Frontal cortex (tissue), 4 donors: ENCODE measurements around the gene PRR7. TPM values are rescaled to one million over a fixed set of nuclear protein-coding genes. Genes with fewer than 3 reads are reported as not detected.
A peak's percentile ranks its signal among the peaks of the same experiment; 100 is the strongest.

Experiments
- DNase-seq, 2 donors: peaks; one replicate each; pipeline ENCODE4 v3.0.0; 2012; ENCODE audit warnings: low spot score in 2 of 2
- FAIRE-seq: peaks from 2 replicates; lab custom pipeline; 2012; peaks lifted over from hg19 to GRCh38; lab: Jason Lieb, UNC
- total RNA-seq: library from RNA; depleted of rRNA; stranded (reverse); fragments of >200 nt; gene quantifications from one replicate; pipeline ENCODE4 v1.2.3, GENCODE V29; 2014
- donor health status: control.
- donor health status: control.
- donor health status: control.

PRR7 gene
- total RNA-seq, 1 donor from 2014 or later = 12.2 TPM

DNA sequence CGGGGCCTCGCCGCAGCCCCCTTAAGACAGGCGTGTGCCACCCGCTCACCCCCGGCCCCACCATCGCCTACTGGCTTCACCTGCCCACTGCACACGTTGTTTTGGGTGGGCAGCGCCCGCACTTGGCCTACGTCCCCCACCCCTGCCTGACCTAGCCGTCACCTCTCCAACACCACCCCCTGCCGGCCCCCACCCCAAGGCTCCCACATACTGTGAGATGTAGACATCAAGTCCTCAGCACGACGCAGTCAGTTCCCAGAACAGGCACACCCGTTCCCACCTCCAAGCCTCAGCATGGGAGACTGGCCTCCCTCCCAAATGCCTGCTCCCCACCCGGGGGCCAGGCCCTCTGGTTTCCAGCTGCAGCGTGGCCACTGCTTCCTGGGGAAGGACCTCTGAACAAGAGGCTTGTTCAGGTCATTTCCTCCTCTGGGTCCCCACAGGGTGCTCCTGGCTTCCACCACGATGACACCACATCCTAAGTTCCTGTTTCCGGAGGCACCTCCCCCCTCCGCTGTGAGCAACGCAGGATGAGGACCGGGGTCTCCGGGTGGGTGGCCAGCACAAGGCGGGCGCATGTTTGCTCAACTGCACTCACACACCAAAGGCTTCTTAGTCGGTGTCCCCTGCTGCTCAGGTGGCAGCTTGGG lies 15.5 kb downstream of the PRR7 start:
- FAIRE-seq (no peak), DNase-seq (no peak)

DNA sequence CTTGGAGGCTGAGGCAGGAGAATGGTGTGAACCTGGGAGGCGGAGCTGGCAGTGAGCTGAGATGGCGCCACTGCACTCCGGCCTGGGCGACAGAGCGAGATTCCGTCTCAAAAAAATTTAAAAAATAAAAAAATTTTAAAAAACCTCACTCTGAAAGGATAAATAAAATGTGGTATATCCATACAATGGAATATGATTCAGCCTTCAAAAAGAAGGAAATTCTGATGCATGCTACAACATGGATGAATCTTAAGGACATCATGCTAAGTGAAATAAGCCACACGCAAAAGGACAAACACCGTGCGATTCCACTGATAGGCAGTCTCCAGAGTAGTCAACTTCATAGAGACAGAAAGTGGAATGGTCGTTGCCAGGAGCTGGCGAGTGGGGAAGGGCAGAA lies 18.4 kb downstream of the PRR7 start:
- DNase-seq (no peak), FAIRE-seq (no peak)

DNA sequence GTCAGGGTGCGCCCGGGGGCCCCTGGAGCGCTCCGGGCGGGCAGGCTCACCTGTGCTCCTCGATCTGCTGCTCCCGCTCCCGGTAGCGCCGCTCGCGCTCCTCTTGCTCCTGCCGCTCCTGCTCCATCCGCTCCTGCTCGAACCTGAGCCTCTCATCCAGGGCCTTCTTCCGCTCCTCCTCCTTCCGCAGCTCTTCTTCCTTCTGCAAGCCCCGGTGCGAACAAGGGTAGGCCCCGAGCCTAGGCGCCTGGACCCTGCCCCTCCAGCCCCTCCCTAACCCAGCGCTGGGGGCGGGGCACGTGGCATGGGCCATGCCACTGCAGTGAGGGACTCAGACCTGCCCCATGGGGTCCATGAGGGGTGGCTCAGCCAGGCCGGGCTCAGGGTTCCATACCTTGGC lies 20.2 kb downstream of the PRR7 start:
- FAIRE-seq (no peak), DNase-seq (no peak)

DNA sequence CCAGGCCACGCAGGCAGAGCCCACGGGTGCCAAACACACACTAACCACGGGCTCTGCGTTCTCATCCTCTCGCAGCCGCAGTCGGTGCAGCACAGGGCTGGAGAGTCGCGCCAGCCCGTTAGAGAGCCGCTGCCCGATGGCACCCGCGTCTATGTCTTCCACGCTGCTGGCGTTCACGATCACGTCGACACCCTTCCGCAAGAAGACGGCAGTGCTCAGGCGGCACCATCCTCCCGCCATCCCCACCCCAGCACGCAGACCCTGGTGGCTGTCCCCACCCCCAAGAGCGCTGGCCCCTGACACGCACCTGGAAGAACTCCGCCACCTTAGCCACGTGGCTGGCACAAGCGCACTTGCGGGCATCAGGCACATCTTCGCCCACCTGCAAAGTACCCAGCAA lies 20.8 kb downstream of the PRR7 start:
- DNase-seq (no peak), FAIRE-seq (no peak)

DNA sequence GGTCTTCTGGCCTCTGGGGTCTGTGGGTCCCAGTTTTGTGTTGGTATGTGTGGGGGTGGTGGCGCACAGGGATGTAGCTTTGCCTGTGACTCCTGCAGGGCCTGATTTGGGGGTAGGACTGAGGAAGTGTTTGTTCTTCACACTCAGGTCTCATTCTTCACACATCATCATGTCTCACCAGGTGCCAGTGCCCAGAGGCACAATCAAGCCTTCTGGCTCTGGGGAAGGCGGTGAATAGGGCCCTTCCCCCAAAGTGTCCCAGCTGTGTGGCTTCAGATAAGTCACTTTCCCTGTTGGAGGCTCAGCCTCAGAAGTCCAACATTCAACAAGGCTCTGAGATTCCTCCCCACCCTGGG lies 21.7 kb downstream of the PRR7 start:
- FAIRE-seq (no peak), DNase-seq (no peak)

DNA sequence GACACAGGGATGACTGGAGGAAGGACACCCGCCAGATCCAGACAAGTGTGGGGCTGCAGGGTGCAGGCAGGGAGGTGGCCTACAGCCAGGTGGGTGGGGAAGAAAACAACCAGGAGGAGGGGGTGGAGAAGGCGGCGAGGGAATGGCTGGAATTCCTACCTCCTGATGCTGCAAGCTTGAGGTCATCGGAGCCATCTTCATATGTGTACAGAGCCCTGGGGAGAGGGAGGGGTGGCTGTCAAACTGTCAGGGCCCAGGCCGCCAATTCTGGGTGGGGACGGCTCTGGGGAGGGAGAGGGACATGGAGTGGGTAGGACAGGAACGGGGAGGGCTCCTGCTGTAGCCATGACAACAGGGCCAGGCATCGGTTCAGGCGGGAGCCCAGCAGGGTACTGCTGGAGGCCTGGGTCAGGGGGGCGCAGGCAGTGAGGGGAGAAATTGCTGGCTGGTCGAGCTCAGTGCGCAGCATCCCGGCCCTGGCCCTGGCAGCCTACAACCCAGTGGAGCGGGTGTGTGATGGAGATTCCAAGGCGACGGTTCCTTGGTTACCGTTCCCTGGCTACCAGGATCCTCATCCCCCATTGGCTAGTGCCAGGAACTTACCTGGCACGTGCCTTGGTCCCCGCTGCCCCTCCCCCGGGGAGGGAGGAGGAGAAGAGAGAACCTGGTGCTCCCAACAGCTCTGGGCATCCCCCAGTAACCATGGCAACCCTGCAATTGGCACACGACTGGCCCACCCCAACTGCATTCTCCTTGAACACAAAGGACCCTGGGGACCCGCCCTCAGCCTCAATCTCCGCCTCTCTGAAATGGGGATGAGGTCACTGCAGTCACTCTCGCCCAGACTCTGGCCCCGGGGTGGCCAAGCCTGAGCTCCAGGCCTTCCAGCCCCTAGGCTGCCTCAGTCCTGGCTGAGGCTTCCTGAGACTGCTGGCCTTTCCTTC lies 22.3 kb downstream of the PRR7 start:
- FAIRE-seq = no peak
- peak; percentile 65 to 80 for DNase-seq

DNA sequence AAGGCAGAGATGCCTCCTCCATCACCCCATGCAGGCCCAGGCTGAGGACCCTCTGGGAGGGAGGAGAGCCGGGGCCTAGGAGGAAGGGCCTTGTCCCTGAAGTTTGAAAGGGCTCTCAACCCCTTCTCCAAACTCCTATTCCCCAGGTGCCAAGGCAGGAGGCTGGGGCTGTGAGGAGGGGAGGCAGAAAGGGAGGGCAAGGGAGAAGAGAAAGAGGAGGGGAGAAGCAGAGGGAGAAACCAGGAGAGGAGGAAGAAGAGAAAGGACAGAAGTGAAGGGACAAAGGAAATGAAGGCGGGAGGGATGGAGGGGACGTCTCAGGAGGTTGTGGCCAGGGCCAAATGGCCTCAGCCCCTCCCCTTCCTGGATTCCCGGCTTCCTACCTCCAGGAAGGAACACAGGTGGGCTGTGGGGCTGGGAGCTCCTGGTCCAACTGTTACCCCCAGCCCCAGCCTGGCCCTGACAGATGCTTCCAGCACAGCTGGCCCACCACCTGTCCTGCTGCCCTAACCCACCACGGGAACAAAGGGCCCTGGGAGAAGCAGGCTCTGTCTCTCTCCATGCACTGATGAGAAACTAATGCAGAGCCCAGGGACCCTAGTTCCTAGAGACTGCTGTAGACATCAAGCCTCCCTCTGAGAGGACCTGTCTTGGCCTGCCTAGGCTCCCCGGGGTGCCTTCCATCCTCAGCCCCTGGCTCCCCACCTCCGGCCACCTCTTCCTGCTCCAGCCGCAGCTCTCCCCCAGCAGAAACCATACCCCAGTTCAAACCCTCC lies 23.3 kb downstream of the PRR7 start:
- FAIRE-seq (no peak), DNase-seq (no peak)

DNA sequence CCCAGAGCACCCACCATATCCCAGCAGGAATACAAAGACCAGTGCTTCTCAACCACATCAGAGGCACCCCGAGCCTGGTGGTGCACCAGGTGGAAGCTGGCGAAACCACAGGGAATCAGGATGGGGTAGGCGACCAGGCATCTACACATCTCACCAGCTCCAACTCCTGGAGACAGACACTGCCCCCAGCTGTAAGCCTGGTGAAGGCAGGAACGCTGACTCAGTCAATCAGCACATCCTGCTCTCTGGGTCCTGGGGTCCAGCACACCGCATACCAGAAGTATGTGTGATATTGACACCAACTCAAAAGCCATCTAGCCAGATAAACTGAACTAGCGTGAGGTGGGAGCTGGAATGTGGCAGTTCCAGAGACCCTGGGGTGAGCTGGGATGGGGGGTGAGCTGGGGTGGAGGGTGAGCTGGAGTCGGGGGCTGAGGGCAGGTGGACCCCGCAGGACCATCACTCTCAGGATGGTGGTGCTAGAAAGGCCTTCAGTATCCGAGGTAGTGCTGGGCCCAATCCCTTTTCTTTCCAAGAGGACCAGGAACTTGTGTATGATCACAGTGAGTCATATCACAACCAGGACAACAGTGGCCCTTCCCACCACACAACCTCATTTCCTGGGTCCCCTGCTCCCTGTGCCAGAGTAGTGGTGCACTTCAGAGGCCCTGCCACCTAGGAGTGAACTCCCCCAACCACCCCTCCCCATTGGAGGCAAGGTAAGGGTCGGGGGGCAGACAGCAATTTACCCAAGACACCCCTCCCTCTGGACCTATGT lies 24.3 kb downstream of the PRR7 start:
- FAIRE-seq (no peak), DNase-seq (no peak)

DNA sequence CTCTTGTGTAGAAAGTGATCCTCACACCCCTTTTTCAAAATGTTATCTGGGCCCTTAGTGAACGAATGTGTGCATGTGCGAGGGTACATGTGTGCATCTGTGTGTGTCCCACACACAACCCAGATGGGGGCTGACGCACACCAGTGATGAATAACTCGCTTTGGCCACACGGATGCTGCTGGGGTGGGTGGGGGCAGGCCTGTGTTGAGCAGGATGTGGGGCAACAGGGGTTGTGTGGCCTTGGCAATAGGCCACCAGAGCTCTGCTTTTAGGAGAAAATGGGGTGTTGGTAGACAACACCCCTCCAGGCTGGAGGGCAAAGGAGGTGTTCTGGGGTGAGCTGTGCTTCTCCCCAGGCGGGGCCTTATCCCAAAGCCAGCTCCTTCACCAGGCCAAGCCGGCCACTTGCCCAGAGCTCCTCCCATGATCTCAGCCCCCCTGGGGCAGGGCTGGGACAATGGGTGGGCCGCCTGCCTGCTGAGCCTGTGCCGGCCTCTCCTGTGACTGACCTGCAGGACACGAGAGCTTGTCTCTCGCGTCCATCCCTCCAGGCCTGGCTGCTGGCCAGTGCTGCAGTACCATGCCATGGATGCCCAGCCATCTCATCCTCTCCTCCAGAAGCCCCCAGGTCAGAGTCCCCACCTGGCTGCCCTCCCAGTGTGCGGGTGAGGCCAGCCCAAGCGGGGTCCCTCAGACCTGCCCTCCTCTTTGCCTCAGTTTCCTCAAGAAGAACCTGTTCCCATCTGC lies 25.2 kb downstream of the PRR7 start:
- FAIRE-seq = no peak
- no peak for DNase-seq

DNA sequence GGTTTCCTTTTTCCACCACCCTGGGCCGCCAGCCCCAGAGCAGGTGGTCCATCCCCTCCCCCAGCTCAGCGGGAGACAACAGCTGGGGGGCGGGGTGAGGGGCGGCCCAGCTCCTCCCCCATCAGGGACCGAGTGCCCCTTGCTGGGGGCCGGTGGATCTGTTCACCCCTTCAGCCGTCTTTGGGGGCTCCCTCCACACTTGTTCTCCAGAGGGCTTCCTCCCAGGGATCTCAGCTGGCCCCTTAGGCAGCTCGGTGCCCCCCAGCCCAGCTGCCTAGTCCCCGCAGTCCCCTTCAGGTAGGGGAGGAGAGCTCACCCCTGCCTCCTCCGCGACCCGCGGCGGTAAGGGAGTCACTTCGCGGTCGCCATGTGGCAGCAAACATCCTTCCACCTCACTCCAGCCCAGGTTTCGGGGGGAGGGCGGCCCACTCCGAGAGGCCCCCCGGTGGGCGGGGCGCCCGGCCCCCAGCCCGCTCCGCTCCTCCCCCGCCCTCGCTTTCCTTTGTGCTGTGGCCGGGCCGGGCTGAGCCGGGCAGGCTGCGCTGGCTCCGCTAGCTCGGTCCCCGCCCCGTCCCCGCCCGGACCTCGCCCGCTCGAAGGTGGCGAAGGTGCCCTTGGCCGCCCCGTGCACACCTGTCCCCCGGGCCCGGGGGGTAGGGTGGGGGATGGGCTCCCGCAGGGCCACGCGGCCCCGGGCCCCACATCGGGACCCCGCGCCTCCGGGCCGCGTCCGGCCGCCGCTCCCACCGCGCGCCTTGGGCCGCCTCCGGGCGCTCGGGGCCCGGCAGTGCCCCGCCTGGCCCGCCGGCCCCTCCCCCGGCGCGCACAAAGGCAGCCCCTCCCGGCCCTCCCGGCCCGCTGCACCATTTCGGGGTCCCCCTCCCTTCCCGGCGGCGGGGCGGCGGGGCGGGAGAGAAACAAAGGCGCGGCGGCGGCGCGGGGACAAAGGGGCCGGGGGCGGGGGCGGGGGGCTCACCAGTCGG lies 26.1 kb downstream of the PRR7 start:
- FAIRE-seq (no peak), DNase-seq (peak in 1 of 2 donors; percentile 69)

DNA sequence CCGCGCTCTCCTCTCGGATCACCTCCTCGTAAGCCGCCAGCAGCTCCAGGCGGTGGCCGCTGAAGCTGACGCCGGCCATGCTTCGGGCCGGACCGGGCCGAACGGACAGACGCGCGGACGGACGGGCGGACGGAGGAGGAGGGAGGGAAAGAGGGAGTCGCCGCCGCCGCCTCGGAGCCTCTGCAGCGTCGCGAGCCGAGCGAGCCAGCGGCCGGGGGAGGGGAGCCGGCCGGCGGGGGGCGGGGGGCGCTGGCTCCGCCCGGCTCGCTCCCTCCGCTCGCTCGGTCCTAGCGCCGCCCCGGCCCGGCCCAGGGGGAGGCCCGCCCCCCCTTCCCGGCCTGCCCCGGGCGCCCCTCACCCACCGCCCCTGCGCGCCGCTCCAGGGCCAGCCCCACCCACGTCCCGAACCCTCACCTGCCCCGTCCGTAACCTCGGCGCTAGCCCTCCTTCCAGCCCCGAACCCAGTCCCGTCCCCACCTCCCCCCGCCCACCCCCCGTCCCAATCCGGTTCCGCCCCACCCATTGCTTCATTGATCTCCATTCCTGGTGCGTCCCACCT lies 26.9 kb downstream of the PRR7 start, which contains the start of gene DBN1:
Gene DBN1, minus strand, starts transcription at position 192 of the 559 bp plus-strand sequence. Its CDS starts 113 bp downstream, at position 79.
- DNase-seq (peak; percentile 89 to 93), FAIRE-seq (no peak)

DNA sequence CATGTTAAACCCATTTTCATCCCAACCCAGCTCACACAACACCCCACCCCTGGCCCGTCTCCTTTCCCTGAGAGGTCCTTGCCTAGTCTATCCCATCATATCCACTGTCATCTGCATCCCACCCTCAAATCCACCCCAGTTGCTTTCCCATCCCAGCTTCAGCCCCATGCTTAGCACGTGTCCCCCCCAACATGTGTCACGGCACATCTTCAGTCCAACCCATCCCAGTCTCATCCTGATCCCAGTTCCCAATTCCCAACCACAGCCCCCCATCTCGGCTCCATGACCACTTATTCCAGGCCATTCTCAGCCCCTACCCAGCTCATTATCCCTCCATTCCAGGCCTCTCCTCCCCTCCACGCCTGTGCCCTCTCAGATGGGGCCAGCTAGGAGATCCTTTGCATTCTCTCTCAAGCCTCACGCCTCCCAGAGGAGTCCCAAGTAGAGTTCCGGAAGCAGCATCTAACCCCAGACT lies 27.4 kb downstream of the PRR7 start:
- DNase-seq = no peak
- no peak for FAIRE-seq

DNA sequence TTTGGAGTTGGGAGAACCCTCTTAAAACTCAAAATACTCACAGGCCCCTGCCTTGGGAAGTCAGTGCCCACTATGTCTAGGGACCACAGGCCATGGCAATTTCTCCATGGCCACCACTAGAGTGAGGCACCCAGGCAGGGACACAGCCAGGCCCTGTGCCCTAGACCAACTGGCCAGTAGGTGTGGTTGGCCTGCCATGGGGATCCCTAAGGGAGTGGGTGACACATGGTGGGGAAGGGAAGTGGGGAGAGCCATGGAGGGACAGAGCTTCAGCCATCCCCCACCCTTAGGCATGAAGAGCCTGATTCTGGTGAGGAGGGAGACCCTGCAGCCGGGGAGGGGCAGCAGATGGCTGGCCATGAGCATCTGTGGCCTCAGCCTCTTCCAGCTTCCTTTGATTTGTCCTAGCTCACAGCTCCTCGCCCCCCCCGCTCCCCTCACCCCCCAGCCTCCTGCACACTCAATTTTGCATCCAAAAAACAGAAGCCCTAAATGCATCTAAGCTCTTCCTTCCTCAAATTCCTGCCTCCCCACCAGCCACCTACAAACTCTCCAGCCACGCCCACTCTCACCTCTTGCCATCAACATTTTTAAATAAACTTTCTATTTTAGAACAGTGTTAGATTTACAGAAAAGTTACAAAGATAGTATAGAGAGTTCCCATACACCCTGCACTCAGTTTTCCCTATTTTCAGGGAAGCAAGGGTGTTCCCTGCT lies 28.4 kb downstream of the PRR7 start:
- DNase-seq = no peak
- no peak for FAIRE-seq

DNA sequence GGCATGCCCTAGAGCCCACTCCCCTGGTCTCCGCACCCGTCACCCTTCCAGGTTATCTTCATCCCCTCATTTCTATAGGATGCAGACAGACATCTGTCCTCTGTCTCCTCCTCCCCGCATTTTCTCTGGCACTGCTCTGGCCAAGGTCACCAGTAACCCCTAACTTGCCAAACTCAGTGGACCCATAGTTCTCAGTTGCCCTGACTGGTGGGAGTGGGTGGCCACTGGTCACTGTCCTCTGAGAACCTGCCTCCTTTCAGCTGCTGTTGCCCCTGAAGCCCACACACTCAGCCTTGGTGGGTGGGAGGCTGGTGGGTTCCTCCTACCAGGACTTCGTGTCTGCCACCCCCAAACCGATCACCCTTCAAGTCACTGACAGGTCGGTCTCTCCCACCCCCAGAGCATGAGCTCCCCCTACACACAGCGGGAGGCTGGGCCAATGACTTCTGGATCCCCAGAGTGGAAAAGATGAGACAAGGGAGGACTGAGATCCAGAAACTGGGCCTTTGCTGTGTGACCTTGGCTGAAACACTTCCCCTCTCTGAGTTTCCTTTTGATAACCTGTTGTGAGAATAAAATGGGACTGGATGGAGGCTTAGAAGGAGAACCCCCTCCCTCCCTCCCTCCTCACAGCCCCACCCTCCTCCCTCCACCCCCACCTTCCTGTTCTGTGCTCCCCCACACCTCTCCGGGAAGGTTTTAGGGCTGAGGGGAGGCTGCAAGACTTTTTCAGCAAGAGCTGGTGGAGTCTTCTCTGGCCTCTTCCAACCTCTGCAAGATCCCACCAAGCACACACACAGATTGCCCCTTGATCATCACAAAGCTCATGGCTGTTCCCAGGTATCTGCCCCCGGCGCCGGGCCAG lies 29.2 kb downstream of the PRR7 start:
- FAIRE-seq = no peak
- DNase-seq = no peak

DNA sequence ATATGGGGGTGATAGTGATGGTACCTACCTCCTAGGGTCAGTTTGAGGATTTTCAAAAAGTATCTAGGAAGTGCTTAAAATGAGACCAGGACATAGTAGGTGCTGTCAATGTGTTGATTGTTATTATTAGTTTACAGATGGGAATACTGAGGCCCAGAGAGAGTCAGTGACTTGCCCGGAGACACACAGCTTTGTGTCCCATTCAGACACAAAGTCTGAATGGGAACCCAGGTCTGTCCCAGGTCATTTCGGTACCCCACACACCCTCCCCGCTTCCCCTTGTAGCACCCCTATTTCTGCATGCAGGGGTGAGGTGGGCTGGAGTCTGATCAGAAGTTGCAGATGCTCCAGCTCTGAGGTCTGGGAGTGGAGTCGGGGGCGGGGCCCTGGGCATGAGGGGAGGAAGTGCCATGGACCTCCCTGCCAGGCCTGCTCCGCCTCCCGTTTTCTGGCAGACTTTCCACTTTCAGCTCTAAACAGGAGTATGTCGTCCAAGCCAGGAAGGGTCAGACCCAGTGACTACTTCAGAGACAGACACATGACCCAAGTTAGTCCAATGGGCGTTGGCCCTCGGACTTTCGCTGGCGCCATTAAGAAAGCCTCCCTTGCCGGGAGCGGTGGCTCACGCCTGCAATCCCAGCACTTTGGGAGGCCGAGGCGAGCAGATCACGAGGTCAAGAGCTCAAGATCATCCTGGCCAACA lies 30.1 kb downstream of the PRR7 start:
- no peak for DNase-seq
- FAIRE-seq = no peak
